Natural killer cell (primary cell): ENCODE results near the gene RFX7. TPM values are rescaled to one million over a fixed set of nuclear protein-coding genes. Genes with fewer than 3 reads are reported as not detected.

Source experiments
- ATAC-seq, 3 donors: fragments of 150-1000 bp in 2 of 3; fragments of 200-7000 bp in 1 of 3; cut with Tn5 transposase; 1 replicate in 1 of 3; 2 replicates in 2 of 3; pipeline ENCODE4 v1.10.0; 2021; ENCODE audit warnings: mild to moderate bottlenecking in 2 of 3, moderate library complexity in 2 of 3
- DNase-seq, 2 donors: peaks; one replicate each; pipeline versions ENCODE4 v3.0.0 to v3.0.0-alpha.2; 2013 to 2021; ENCODE audit warnings: mixed read lengths in 1 of 2
- H3K27ac ChIP-seq: one replicate; pipeline ENCODE4 v1.5.1; 2013; ENCODE audit warnings: mild to moderate bottlenecking, low read length
- H3K27me3 ChIP-seq: one replicate; pipeline ENCODE4 v1.6.1; 2013; ENCODE audit warnings: low read length; ENCODE audit not compliant: control insufficient read depth, insufficient read depth
- H3K36me3 ChIP-seq: one replicate; pipeline ENCODE4 v1.6.1; 2013; ENCODE audit warnings: low read length; ENCODE audit not compliant: control insufficient read depth, insufficient read depth
- H3K4me1 ChIP-seq: one replicate; pipeline ENCODE4 v1.6.1; 2013; ENCODE audit warnings: low read length; ENCODE audit not compliant: control insufficient read depth, insufficient read depth
- H3K4me3 ChIP-seq: one replicate; pipeline ENCODE4 v1.5.1; 2013; ENCODE audit warnings: low read length
- H3K9me3 ChIP-seq: one replicate; pipeline ENCODE4 v1.6.1; 2013; ENCODE audit warnings: low read length; ENCODE audit not compliant: control insufficient read depth, insufficient read depth
- H3K27ac Mint-ChIP-seq, 2 donors: one replicate each; pipeline ENCODE4 v1.8.0; 2022; ENCODE audit warnings: mild to moderate bottlenecking in 2 of 2, mixed read lengths in 2 of 2, moderate library complexity in 1 of 2
- H3K27me3 Mint-ChIP-seq, 2 donors: one replicate each; pipeline ENCODE4 v1.8.0; 2022; ENCODE audit warnings: low read depth in 2 of 2, mixed read lengths in 2 of 2
- H3K36me3 Mint-ChIP-seq: one replicate; pipeline ENCODE4 v1.8.0; 2022; ENCODE audit warnings: mixed read lengths
- H3K4me1 Mint-ChIP-seq, 2 donors: one replicate each; pipeline ENCODE4 v1.8.0; 2022; ENCODE audit warnings: mixed read lengths in 2 of 2
- H3K4me3 Mint-ChIP-seq: one replicate; pipeline ENCODE4 v1.8.0; 2022; ENCODE audit warnings: mild to moderate bottlenecking, moderate library complexity, mixed read lengths
- H3K9me3 Mint-ChIP-seq, 2 donors: one replicate each; pipeline ENCODE4 v1.8.0; 2022; ENCODE audit warnings: mixed read lengths in 2 of 2
- CTCF ChIP-seq: fragments of 200-600 bp; IDR thresholded peaks from one replicate; pipeline ENCODE4 v1.8.0; 2022; ENCODE audit warnings: antibody characterized with exemption
- WGBS: methylation state at CpG from one replicate; pipeline ENCODE4 v1.1.7; 2013; ENCODE audit warnings: missing lambda C conversion rate; ENCODE audit not compliant: insufficient coverage; 5-methylcytosine and 5-hydroxymethylcytosine counted together
- intact Hi-C: fragments of 100-400 bp; cut with micrococcal nuclease; formaldehyde crosslinking; loops from one replicate; pipeline ENCODE4 v1.14.2; 2022
- total RNA-seq, 4 donors: library from RNA; stranded (reverse); fragments of 120-200 nt in 1 of 4; gene quantifications; one replicate each; pipeline versions ENCODE4 v1.2.3 to v1.2.4, GENCODE V29; 2013 to 2022

Gene RFX7
- total RNA-seq, 3 donors from 2014 or later (not counting 1 experiment from before 2014, with no cell fraction given) = 25.0 to 37.4 (median 33.8) TPM

DNA sequence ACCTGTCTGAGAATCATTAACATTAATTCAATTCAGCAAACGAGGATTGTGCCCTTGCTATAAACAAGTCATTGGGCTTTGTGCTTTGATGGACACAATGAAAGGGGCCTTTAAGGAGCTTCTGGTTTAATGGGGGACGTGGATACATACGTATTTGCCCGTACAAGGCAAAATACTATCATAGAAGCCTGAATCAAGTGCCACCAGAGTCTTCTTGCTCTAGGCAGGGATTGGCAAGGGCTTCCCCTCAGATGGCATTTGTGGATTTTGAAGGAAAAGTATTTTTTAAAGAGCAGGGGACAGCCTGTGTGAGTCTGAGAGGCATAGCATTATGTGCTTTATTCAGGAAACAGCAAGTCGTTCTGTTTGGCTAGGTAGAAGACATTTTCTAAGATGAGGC lies 166.6 kb downstream of the RFX7 start:
- DNase-seq = no peak
- no peak for ATAC-seq

GRCh38 chr15:56076640-56077039 lies 167.0 kb downstream of the RFX7 start:
- no peak overlapping the region for H3K4me3 Mint-ChIP-seq
- H3K36me3 ChIP-seq = no peaks in the 10 kb centered on the region
- no peaks in the 10 kb centered on the region for H3K27me3 ChIP-seq
- H3K36me3 Mint-ChIP-seq = no peaks in the 10 kb centered on the region
- no peaks in the 10 kb centered on the region for H3K9me3 ChIP-seq
- DNase-seq = no peak
- intact Hi-C loops = no loop called here
- no peaks in the 10 kb centered on the region for H3K4me1 Mint-ChIP-seq
- H3K27ac ChIP-seq = no peak overlapping the region
- no peak overlapping the region for H3K4me3 ChIP-seq
- TF ChIP-seq CTCF = no peak
- H3K27me3 Mint-ChIP-seq = peaks cover 5 to 8% of the 10 kb centered on the region in 2 donors
- no peaks in the 10 kb centered on the region for H3K4me1 ChIP-seq
- H3K27ac Mint-ChIP-seq = no peak overlapping the region
- ATAC-seq = no peak
- no peaks in the 10 kb centered on the region for H3K9me3 Mint-ChIP-seq
- 75% methylated on average over 1 of the region's 2 CpGs for WGBS

More for the DNA sequence above, 166.6 kb downstream of the RFX7 start:
- no peak overlapping the region for H3K4me3 Mint-ChIP-seq
- no peak for TF ChIP-seq CTCF
- Histone ChIP-seq H3K27me3 (no peaks in the 10 kb centered on the region), H3K4me3 (no peak overlapping the region), H3K36me3 (no peaks in the 10 kb centered on the region), H3K27ac (no peak overlapping the region), H3K9me3 (no peaks in the 10 kb centered on the region), H3K4me1 (no peaks in the 10 kb centered on the region)
- H3K36me3 Mint-ChIP-seq = no peaks in the 10 kb centered on the region
- no peaks in the 10 kb centered on the region for H3K9me3 Mint-ChIP-seq
- intact Hi-C loops = no loop called here
- 93% methylated on average over 5 of the region's 5 CpGs for WGBS
- no peak overlapping the region for H3K27ac Mint-ChIP-seq
- no peaks in the 10 kb centered on the region for H3K4me1 Mint-ChIP-seq
- H3K27me3 Mint-ChIP-seq = peaks cover 5 to 8% of the 10 kb centered on the region in 2 donors

GRCh38 chr15:56074481-56075265 lies 169.0 kb downstream of the RFX7 start:
- no peaks in the 10 kb centered on the region for H3K4me1 Mint-ChIP-seq
- H3K4me3 ChIP-seq = no peak overlapping the region
- no peak overlapping the region for H3K27ac Mint-ChIP-seq
- 72% methylated on average over 4 of the region's 5 CpGs for WGBS
- H3K9me3 ChIP-seq = no peaks in the 10 kb centered on the region
- H3K9me3 Mint-ChIP-seq = no peaks in the 10 kb centered on the region
- no peaks in the 10 kb centered on the region for H3K4me1 ChIP-seq
- no peak for TF ChIP-seq CTCF
- intact Hi-C loops = no loop called here
- peaks cover 8 to 21% of the 10 kb centered on the region in 2 donors for H3K27me3 Mint-ChIP-seq
- H3K36me3 Mint-ChIP-seq = no peaks in the 10 kb centered on the region
- H3K4me3 Mint-ChIP-seq = no peak overlapping the region
- DNase-seq (no peak), ATAC-seq (no peak)
- H3K36me3 ChIP-seq = no peaks in the 10 kb centered on the region
- H3K27ac ChIP-seq = no peak overlapping the region
- no peaks in the 10 kb centered on the region for H3K27me3 ChIP-seq

GRCh38 chr15:56064152-56064551 lies 179.5 kb downstream of the RFX7 start:
- Mint-ChIP-seq H3K4me3 (no peak overlapping the region), H3K9me3 (peaks cover 0 to 2% of the 10 kb centered on the region in 2 donors), H3K36me3 (peaks cover 6% of the 10 kb centered on the region), H3K27me3 (peaks cover 15 to 17% of the 10 kb centered on the region in 2 donors), H3K27ac (no peak overlapping the region), H3K4me1 (no peaks in the 10 kb centered on the region)
- DNase-seq = no peak
- Histone ChIP-seq H3K36me3 (no peaks in the 10 kb centered on the region), H3K9me3 (no peaks in the 10 kb centered on the region), H3K4me3 (no peak overlapping the region), H3K4me1 (no peaks in the 10 kb centered on the region), H3K27me3 (no peaks in the 10 kb centered on the region), H3K27ac (no peak overlapping the region)
- intact Hi-C loops = no loop called here
- WGBS = 100% methylated on average over 1 of the region's 3 CpGs
- no peak for TF ChIP-seq CTCF
- ATAC-seq = no peak
